Smooth muscle cell (in vitro differentiated cells): Measurements from ENCODE around the gene CCL16. TPM values are rescaled to one million over a fixed set of nuclear protein-coding genes. Genes with fewer than 3 reads are reported as not detected.
A peak's percentile ranks its signal among the peaks of the same experiment; 100 is the strongest.
"Not testable (repeated sequence)": the region's sequence is repeated elsewhere in the genome, so short reads cannot be mapped to it uniquely, and the experiment has no call there.

Source experiments
- DNase-seq: peaks from one replicate; lab custom pipeline; 2025; ENCODE audit not compliant: unreplicated experiment; lab: John Stamatoyannopoulos, UW
- H2AFZ ChIP-seq: fragments of 200-600 bp; sonication (generic); 2 replicates; pipeline ENCODE4 v1.6.0; 2016; ENCODE audit warnings: antibody characterized with exemption, low read depth, mild to moderate bottlenecking
- H3F3A ChIP-seq: fragments of 200-600 bp; sonication (generic); 2 replicates; pipeline ENCODE4 v1.6.0; 2017; ENCODE audit warnings: antibody characterized with exemption, low read depth
- H3K27ac ChIP-seq: fragments of 200-600 bp; sonication (generic); 2 replicates; pipeline ENCODE4 v1.5.1; 2016; ENCODE audit warnings: low read depth, mild to moderate bottlenecking
- H3K27me3 ChIP-seq: fragments of 200-600 bp; sonication (generic); 2 replicates; pipeline ENCODE4 v1.6.1; 2016; ENCODE audit warnings: low read depth, mild to moderate bottlenecking
- H3K36me3 ChIP-seq: fragments of 200-600 bp; sonication (generic); 2 replicates; pipeline ENCODE4 v1.5.1; 2016; ENCODE audit warnings: low read depth
- H3K4me1 ChIP-seq: fragments of 200-600 bp; sonication (generic); 2 replicates; pipeline ENCODE4 v1.5.1; 2016; ENCODE audit warnings: low read depth
- H3K4me2 ChIP-seq: fragments of 200-600 bp; sonication (generic); 2 replicates; pipeline ENCODE4 v1.6.0; 2016; ENCODE audit warnings: mild to moderate bottlenecking
- H3K4me3 ChIP-seq: fragments of 200-600 bp; sonication (generic); 2 replicates; pipeline ENCODE4 v1.5.1; 2016; ENCODE audit warnings: mild to moderate bottlenecking
- H3K79me2 ChIP-seq: fragments of 200-600 bp; sonication (generic); 2 replicates; pipeline ENCODE4 v1.6.0; 2016; ENCODE audit warnings: low read depth, mild to moderate bottlenecking
- H3K9ac ChIP-seq: fragments of 200-600 bp; sonication (generic); 2 replicates; pipeline ENCODE4 v1.6.0; 2016; ENCODE audit warnings: low read depth
- H3K9me3 ChIP-seq: fragments of 200-600 bp; sonication (generic); replicated peaks from 2 replicates; pipeline ENCODE4 v1.5.1; 2016; ENCODE audit warnings: low read depth
- H4K20me1 ChIP-seq: fragments of 200-600 bp; sonication (generic); 2 replicates; pipeline ENCODE4 v1.6.0; 2016; ENCODE audit warnings: low read depth
- CTCF ChIP-seq: fragments of 200-600 bp; sonication (generic); IDR thresholded peaks from 2 replicates; pipeline ENCODE4 v1.5.1; 2017; ENCODE audit warnings: borderline replicate concordance, mild to moderate bottlenecking, antibody characterized with exemption; ENCODE audit not compliant: insufficient read depth, poor library complexity, severe bottlenecking
- WGBS: methylation state at CpG from one replicate; pipeline ENCODE4 v1.1.7; 2016; ENCODE audit warnings: low lambda C conversion rate; 5-methylcytosine and 5-hydroxymethylcytosine counted together
- polyA plus RNA-seq: library from polyadenylated mRNA; unstranded; fragments of >200 nt; fragmentation: Nextera tagmentation; extraction: Ambion mirVana; gene quantifications from 2 replicates; pipeline ENCODE4 v1.2.1, GENCODE V29; 2016
- total RNA-seq: library from RNA; depleted of rRNA; stranded (reverse); fragments of >200 nt; gene quantifications from 2 replicates; pipeline ENCODE4 v1.2.3, GENCODE V29; 2014

CCL16 gene
- total and polyA plus RNA-seq, 2 experiments from 2014 or later: not detected

- Histone ChIP-seq H3K36me3 (no peaks in the 10 kb centered on the region), H3K79me2 (no peaks in the 10 kb centered on the region), H3K4me1 (no peaks in the 10 kb centered on the region), H3K27ac (no peak overlapping the region), H3K27me3 (no peaks in the 10 kb centered on the region), H4K20me1 (no peaks in the 10 kb centered on the region), H3K9ac (no peak overlapping the region), H3F3A (no peaks in the 10 kb centered on the region), H3K9me3 (no peaks in the 10 kb centered on the region), H3K4me2 (peak overlapping the region; percentile 67), H2AFZ (no peak overlapping the region), H3K4me3 (peak overlapping the region; percentile 21)
- 40% methylated on average over 12 of the region's 12 CpGs for WGBS
- no peak for DNase-seq
- peak; percentile 69 for TF ChIP-seq CTCF
Observed at GRCh38 chr17:35947156-35947585, 34.1 kb downstream of the CCL16 start.

- no peak overlapping the region for H2AFZ ChIP-seq
- H3K36me3 ChIP-seq: no peaks in the 10 kb centered on the region
- no peaks in the 10 kb centered on the region for H3F3A ChIP-seq
- no peaks in the 10 kb centered on the region for H3K4me1 ChIP-seq
- TF ChIP-seq CTCF: no peak
- H4K20me1 ChIP-seq: no peaks in the 10 kb centered on the region
- H3K4me2 ChIP-seq: no peak overlapping the region
- no peak overlapping the region for H3K27ac ChIP-seq
- no peaks in the 10 kb centered on the region for H3K79me2 ChIP-seq
- no peaks in the 10 kb centered on the region for H3K27me3 ChIP-seq
- no peaks in the 10 kb centered on the region for H3K9me3 ChIP-seq
- no peak for DNase-seq
- H3K4me3 ChIP-seq: no peak overlapping the region
- no peak overlapping the region for H3K9ac ChIP-seq
- WGBS: 78% methylated on average over 4 of the region's 4 CpGs
Observed at GRCh38 chr17:35944151-35944550, 37.1 kb downstream of the CCL16 start.

GRCh38 chr17:35943537-35943936 lies 37.8 kb downstream of the CCL16 start, which contains the start of gene LYZL6:
Gene LYZL6, minus strand, starts transcription at chr17:35943713. Its CDS starts 4,357 bp downstream, at chr17:35939356.
- H3K4me3 ChIP-seq: no peak within 1 kb of the TSS
- no peak within 1 kb of the TSS for H3K4me2 ChIP-seq
- H3K27me3 ChIP-seq: no peaks in the 10 kb centered on the region
- no peak within 1 kb of the TSS for H2AFZ ChIP-seq
- H3K36me3 ChIP-seq: no peaks in the 10 kb centered on the region
- 91% methylated on average over 2 of the region's 2 CpGs for WGBS
- H3F3A ChIP-seq: no peaks in the 10 kb centered on the region
- DNase-seq: no peak
- no peak within 1 kb of the TSS for H3K9ac ChIP-seq
- H4K20me1 ChIP-seq: no peaks in the 10 kb centered on the region
- H3K9me3 ChIP-seq: no peaks in the 10 kb centered on the region
- no peak for TF ChIP-seq CTCF
- H3K4me1 ChIP-seq: no peaks in the 10 kb centered on the region
- H3K79me2 ChIP-seq: no peaks in the 10 kb centered on the region
- no peak within 1 kb of the TSS for H3K27ac ChIP-seq

GRCh38 chr17:35942588-35943186 lies 38.6 kb downstream of the CCL16 start:
- H3K27ac ChIP-seq: no peak overlapping the region

GRCh38 chr17:35938492-35938891 lies 42.8 kb downstream of the CCL16 start:
- not testable (repeated sequence) for H3K36me3 ChIP-seq, H3K4me2 ChIP-seq, DNase-seq, H3F3A ChIP-seq, H3K9ac ChIP-seq, H3K27ac ChIP-seq, H3K79me2 ChIP-seq, H3K27me3 ChIP-seq, H4K20me1 ChIP-seq, H3K9me3 ChIP-seq, H3K4me1 ChIP-seq, H3K4me3 ChIP-seq, H2AFZ ChIP-seq
- WGBS: 82% methylated on average over 3 of the region's 3 CpGs

More at GRCh38 chr17:35942588-35943186, 38.6 kb downstream of the CCL16 start:
- Histone ChIP-seq H3K9ac (no peak overlapping the region), H3K4me1 (no peaks in the 10 kb centered on the region), H3K36me3 (no peaks in the 10 kb centered on the region), H3K9me3 (no peaks in the 10 kb centered on the region), H3K27me3 (no peaks in the 10 kb centered on the region), H2AFZ (no peak overlapping the region), H3K4me3 (no peak overlapping the region), H3F3A (no peaks in the 10 kb centered on the region), H3K79me2 (no peaks in the 10 kb centered on the region), H4K20me1 (no peaks in the 10 kb centered on the region), H3K4me2 (no peak overlapping the region)
- DNase-seq: no peak
- WGBS: 67% methylated on average over 9 of the region's 9 CpGs
- no peak for TF ChIP-seq CTCF
